Measurements from ENCODE around the gene CCDC87.
"Not testable (repeated sequence)": the region's sequence is repeated elsewhere in the genome, so short reads cannot be mapped to it uniquely, and the experiment has no call there.

DNA sequence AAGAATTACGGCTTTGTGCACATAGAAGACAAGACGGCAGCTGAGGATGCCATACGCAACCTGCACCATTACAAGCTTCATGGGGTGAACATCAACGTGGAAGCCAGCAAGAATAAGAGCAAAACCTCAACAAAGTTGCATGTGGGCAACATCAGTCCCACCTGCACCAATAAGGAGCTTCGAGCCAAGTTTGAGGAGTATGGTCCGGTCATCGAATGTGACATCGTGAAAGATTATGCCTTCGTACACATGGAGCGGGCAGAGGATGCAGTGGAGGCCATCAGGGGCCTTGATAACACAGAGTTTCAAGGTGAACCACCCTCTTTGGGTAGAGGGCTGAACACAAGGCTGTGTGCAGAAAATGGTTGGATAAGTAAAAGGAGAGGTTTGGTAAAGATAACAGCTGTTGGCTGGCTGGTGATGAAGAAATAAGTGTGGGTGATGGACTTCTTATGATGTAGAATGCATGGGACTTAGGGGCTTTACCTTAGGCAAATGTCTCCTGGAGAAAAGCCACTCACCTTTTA is 47.0 kb upstream of the CCDC87 start:
- TF ChIP-seq EZH2 (IDR thresholded peaks at IDR 0.05; ENCODE audit: insufficient read depth, poor library complexity, severe bottlenecking); EZH2phosphoT487 (IDR thresholded peaks at IDR 0.05; ENCODE audit: insufficient read depth, low read depth): not testable (repeated sequence)
